NCI-H774 (cell line): Measurements from ENCODE around the gene LCE2C.
"Not testable (repeated sequence)": the region's sequence is repeated elsewhere in the genome, so short reads cannot be mapped to it uniquely, and the experiment has no call there.

Experiments used
- DNase-seq: peaks from one replicate; lab custom pipeline; 2025; lab: John Stamatoyannopoulos, UW

Gene LCE2C

GRCh38 chr1:152674983-152675382 is at the start of gene LCE2C:
Gene LCE2C, plus strand, starts transcription at chr1:152675279. Its CDS starts 737 bp downstream, at chr1:152676016.
- not testable (repeated sequence) for DNase-seq

- DNase-seq: no peak
Measured at GRCh38 chr1:152626744-152627143, 48.3 kb upstream of the LCE2C start.

GRCh38 chr1:152630596-152630995 is 44.5 kb upstream of the LCE2C start:
- no peak for DNase-seq

GRCh38 chr1:152640351-152640750 is 34.7 kb upstream of the LCE2C start:
- no peak for DNase-seq

GRCh38 chr1:152643945-152644344 is 31.1 kb upstream of the LCE2C start:
- no peak for DNase-seq

- DNase-seq: no peak
Measured at GRCh38 chr1:152645146-152645545, 29.9 kb upstream of the LCE2C start.

GRCh38 chr1:152646656-152647055 is 28.4 kb upstream of the LCE2C start:
- no peak for DNase-seq

GRCh38 chr1:152654110-152654509 is 21.0 kb upstream of the LCE2C start:
- DNase-seq: peak; percentile 29

- no peak for DNase-seq
Measured at GRCh38 chr1:152656459-152656858, 18.6 kb upstream of the LCE2C start.

GRCh38 chr1:152657677-152658076 is 17.4 kb upstream of the LCE2C start:
- no peak for DNase-seq

- DNase-seq: no peak
Measured at GRCh38 chr1:152658649-152659048, 16.4 kb upstream of the LCE2C start.

GRCh38 chr1:152663098-152663497 is 12.0 kb upstream of the LCE2C start, which contains the start of gene LCE2D:
Gene LCE2D, plus strand, starts transcription at chr1:152663380. Its CDS starts 726 bp downstream, at chr1:152664106.
- no peak for DNase-seq

GRCh38 chr1:152666171-152666570 is 8.9 kb upstream of the LCE2C start:
- DNase-seq: not testable (repeated sequence)

GRCh38 chr1:152667648-152668047 is 7.4 kb upstream of the LCE2C start:
- DNase-seq: no peak

GRCh38 chr1:152673016-152673415 is 2.1 kb upstream of the LCE2C start:
- DNase-seq: no peak

- no peak for DNase-seq
Measured at GRCh38 chr1:152679459-152679858, 4.4 kb downstream of the LCE2C start.

GRCh38 chr1:152681616-152682015 is 6.5 kb downstream of the LCE2C start:
- no peak for DNase-seq

GRCh38 chr1:152683846-152684245 is 8.8 kb downstream of the LCE2C start:
- DNase-seq: no peak

GRCh38 chr1:152685823-152686222 is 10.7 kb downstream of the LCE2C start, which contains the start of gene LCE2B:
Gene LCE2B, plus strand, starts transcription at chr1:152686123. Its CDS starts 721 bp downstream, at chr1:152686844.
- not testable (repeated sequence) for DNase-seq

- DNase-seq: no peak
Measured at GRCh38 chr1:152697701-152698600, 22.9 kb downstream of the LCE2C start, which contains the start of gene LCE2A. Gene LCE2A, plus strand, starts transcription at chr1:152698345. Its CDS starts 557 bp downstream, at chr1:152698902.

- no peak for DNase-seq
Measured at GRCh38 chr1:152699746-152700145, 24.7 kb downstream of the LCE2C start.

- no peak for DNase-seq
Measured at GRCh38 chr1:152707860-152708259, 32.8 kb downstream of the LCE2C start, which contains the start of gene LCE4A. Gene LCE4A, plus strand, starts transcription at chr1:152708160. Its CDS starts 916 bp downstream, at chr1:152709076.

GRCh38 chr1:152718238-152718637 is 43.2 kb downstream of the LCE2C start:
- no peak for DNase-seq
